HG03460 (cell line): ENCODE measurements around the gene TRIM17.

Experiments
- ATAC-seq: cut with Tn5 transposase; IDR thresholded peaks from one replicate; pipeline ENCODE4 v1.9.1; 2021; ENCODE audit not compliant: unreplicated experiment

Gene TRIM17

GRCh38 chr1:228416217-228416933, at the start of gene TRIM17:
Gene TRIM17 (minus strand): TSS chr1:228416861. CDS start chr1:228415072, 1,789 bp downstream.
- ATAC-seq = no peak

GRCh38 chr1:228465571-228466146, 49.0 kb upstream of the TRIM17 start:
- no peak for ATAC-seq

GRCh38 chr1:228465141-228465540, 48.5 kb upstream of the TRIM17 start:
- ATAC-seq = no peak

GRCh38 chr1:228464487-228464983, 47.9 kb upstream of the TRIM17 start:
- ATAC-seq = peak; percentile 86

- ATAC-seq = peak; percentile 51
Measured at GRCh38 chr1:228463559-228464455, 47.1 kb upstream of the TRIM17 start.

GRCh38 chr1:228463009-228463558, 46.4 kb upstream of the TRIM17 start:
- no peak for ATAC-seq

GRCh38 chr1:228462560-228462959, 45.9 kb upstream of the TRIM17 start:
- no peak for ATAC-seq

- ATAC-seq = no peak
Measured at GRCh38 chr1:228460821-228461220, 44.2 kb upstream of the TRIM17 start.

- ATAC-seq = peak; percentile 24
Measured at GRCh38 chr1:228459091-228459993, 42.7 kb upstream of the TRIM17 start.

GRCh38 chr1:228457396-228458176, 40.9 kb upstream of the TRIM17 start:
- peak; percentile 84 for ATAC-seq

- ATAC-seq = peak; percentile 5
Measured at GRCh38 chr1:228457017-228457395, 40.3 kb upstream of the TRIM17 start.

GRCh38 chr1:228456252-228457016, 39.8 kb upstream of the TRIM17 start:
- ATAC-seq = no peak

GRCh38 chr1:228455715-228456114, 39.1 kb upstream of the TRIM17 start:
- no peak for ATAC-seq

- no peak for ATAC-seq
Measured at GRCh38 chr1:228454238-228454637, 37.6 kb upstream of the TRIM17 start.

GRCh38 chr1:228453614-228454013, 37.0 kb upstream of the TRIM17 start:
- no peak for ATAC-seq

- no peak for ATAC-seq
Measured at GRCh38 chr1:228453022-228453560, 36.4 kb upstream of the TRIM17 start.

- ATAC-seq = no peak
Measured at GRCh38 chr1:228452194-228453021, 35.7 kb upstream of the TRIM17 start.

- no peak for ATAC-seq
Measured at GRCh38 chr1:228450200-228450599, 33.5 kb upstream of the TRIM17 start.
